Smooth muscle cell of the brain vasculature (primary cell): ENCODE measurements around the gene CORO1A.
"Not testable (repeated sequence)": the region's sequence is repeated elsewhere in the genome, so short reads cannot be mapped to it uniquely, and the experiment has no call there.

Source experiments
- DNase-seq: peaks from one replicate; pipeline ENCODE4 v3.0.0-alpha.2; 2012; ENCODE audit warnings: low read depth, low spot score

The CORO1A gene

GRCh38 chr16:30183233-30184095 is at the start of gene CORO1A:
TSS of gene CORO1A (plus strand) at chr16:30183602. CDS start at chr16:30185210, 1,608 bp downstream.
- DNase-seq = peak; percentile 41

GRCh38 chr16:30136971-30137605 is 46.3 kb upstream of the CORO1A start:
- DNase-seq = no peak

- no peak for DNase-seq
Observed at GRCh38 chr16:30137897-30138296, 45.5 kb upstream of the CORO1A start.

- DNase-seq = no peak
Observed at GRCh38 chr16:30139583-30140481, 43.6 kb upstream of the CORO1A start.

GRCh38 chr16:30141750-30142149 is 41.7 kb upstream of the CORO1A start:
- no peak for DNase-seq

- no peak for DNase-seq
Observed at GRCh38 chr16:30142672-30143346, 40.6 kb upstream of the CORO1A start.

GRCh38 chr16:30143347-30143702 is 40.1 kb upstream of the CORO1A start:
- no peak for DNase-seq

GRCh38 chr16:30144017-30144416 is 39.4 kb upstream of the CORO1A start:
- DNase-seq = no peak

- DNase-seq = no peak
Observed at GRCh38 chr16:30144917-30145316, 38.5 kb upstream of the CORO1A start.

- no peak for DNase-seq
Observed at GRCh38 chr16:30145657-30146056, 37.7 kb upstream of the CORO1A start.

- no peak for DNase-seq
Observed at GRCh38 chr16:30147843-30148510, 35.4 kb upstream of the CORO1A start.

GRCh38 chr16:30149250-30149930 is 34.0 kb upstream of the CORO1A start:
- no peak for DNase-seq

- no peak for DNase-seq
Observed at GRCh38 chr16:30151091-30151490, 32.3 kb upstream of the CORO1A start.

- no peak for DNase-seq
Observed at GRCh38 chr16:30152517-30152916, 30.9 kb upstream of the CORO1A start.

GRCh38 chr16:30155188-30155587 is 28.2 kb upstream of the CORO1A start:
- no peak for DNase-seq

- DNase-seq = no peak
Observed at GRCh38 chr16:30157214-30157613, 26.2 kb upstream of the CORO1A start.

GRCh38 chr16:30163538-30163937 is 19.9 kb upstream of the CORO1A start:
- DNase-seq = no peak

GRCh38 chr16:30166202-30166902 is 17.1 kb upstream of the CORO1A start:
- DNase-seq = no peak

- DNase-seq = not testable (repeated sequence)
Observed at GRCh38 chr16:30168746-30169145, 14.7 kb upstream of the CORO1A start.

- DNase-seq = not testable (repeated sequence)
Observed at GRCh38 chr16:30169416-30169815, 14.0 kb upstream of the CORO1A start.
